Retinal pigment epithelial cell (primary cell): ENCODE data around the gene RAB4B.

Experiments
- DNase-seq: peaks from one replicate; pipeline ENCODE4 v3.0.0-alpha.2; 2010; ENCODE audit warnings: low read depth
- H3K4me3 ChIP-seq: 2 replicates; pipeline ENCODE4 v1.5.1; 2011; ENCODE audit warnings: mild to moderate bottlenecking, low read length, control low read depth, moderate library complexity
- CTCF ChIP-seq: conservative IDR thresholded peaks from 2 replicates; pipeline ENCODE4 v1.5.1; 2011; ENCODE audit warnings: low read depth, low read length, control low read depth, inconsistent platforms

The RAB4B gene

GRCh38 chr19:40743926-40744325 is 34.1 kb upstream of the RAB4B start:
- no peak for TF ChIP-seq CTCF
- DNase-seq: no peak
- no peak overlapping the region for H3K4me3 ChIP-seq

GRCh38 chr19:40744554-40745401 is 33.3 kb upstream of the RAB4B start:
- no peak for DNase-seq
- H3K4me3 ChIP-seq: no peak overlapping the region
- TF ChIP-seq CTCF: peak; percentile 12

GRCh38 chr19:40745402-40745780 is 32.7 kb upstream of the RAB4B start:
- H3K4me3 ChIP-seq: no peak overlapping the region
- no peak for TF ChIP-seq CTCF
- no peak for DNase-seq

GRCh38 chr19:40747536-40747935 is 30.5 kb upstream of the RAB4B start:
- TF ChIP-seq CTCF: no peak
- DNase-seq: no peak
- H3K4me3 ChIP-seq: no peak overlapping the region

GRCh38 chr19:40750058-40750873 is 27.8 kb upstream of the RAB4B start, which contains the start of gene ACTMAP:
Gene ACTMAP, minus strand, starts transcription at chr19:40750477. Its CDS starts 674 bp downstream, at chr19:40749803.
- peak; percentile 100 for DNase-seq
- TF ChIP-seq CTCF: no peak
- H3K4me3 ChIP-seq: peak within 1 kb of the TSS; percentile 92

- H3K4me3 ChIP-seq: peak within 1 kb of the TSS; percentile 92
- DNase-seq: peak; percentile 89
- no peak for TF ChIP-seq CTCF
Measured at GRCh38 chr19:40750874-40751537, 27.0 kb upstream of the RAB4B start, which contains the start of gene SNRPA. Gene SNRPA, plus strand, starts transcription at chr19:40751203. Its CDS starts 206 bp downstream, at chr19:40751409.
